Measurements from ENCODE around the gene SLC2A13.
"Not testable (repeated sequence)": the region's sequence is repeated elsewhere in the genome, so short reads cannot be mapped to it uniquely, and the experiment has no call there.

Gene SLC2A13

GRCh38 chr12:40104461-40105264, 1.2 kb downstream of the SLC2A13 start:
- DNase-seq, result no peak

GRCh38 chr12:40103043-40103442, 2.8 kb downstream of the SLC2A13 start:
- no peak for DNase-seq

DNA sequence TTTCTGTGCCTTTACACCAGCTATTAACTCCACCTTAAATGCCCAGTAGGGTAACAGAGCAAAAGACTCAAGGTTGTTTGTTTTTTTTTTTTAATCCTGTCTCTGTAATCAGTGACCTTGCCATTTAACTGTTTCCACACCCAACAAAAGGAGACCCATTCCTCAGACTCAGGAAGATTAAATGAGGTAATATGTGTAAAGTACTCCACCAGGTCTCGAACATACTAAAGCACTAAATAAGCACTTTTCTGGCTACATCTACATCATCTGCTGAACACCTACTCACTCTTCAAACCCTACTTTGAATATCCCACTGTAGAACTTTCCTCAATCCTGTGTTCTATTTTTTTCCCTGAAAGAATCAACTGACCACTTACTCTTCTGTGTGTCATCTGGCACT, 4.1 kb downstream of the SLC2A13 start:
- no peak for DNase-seq

DNA sequence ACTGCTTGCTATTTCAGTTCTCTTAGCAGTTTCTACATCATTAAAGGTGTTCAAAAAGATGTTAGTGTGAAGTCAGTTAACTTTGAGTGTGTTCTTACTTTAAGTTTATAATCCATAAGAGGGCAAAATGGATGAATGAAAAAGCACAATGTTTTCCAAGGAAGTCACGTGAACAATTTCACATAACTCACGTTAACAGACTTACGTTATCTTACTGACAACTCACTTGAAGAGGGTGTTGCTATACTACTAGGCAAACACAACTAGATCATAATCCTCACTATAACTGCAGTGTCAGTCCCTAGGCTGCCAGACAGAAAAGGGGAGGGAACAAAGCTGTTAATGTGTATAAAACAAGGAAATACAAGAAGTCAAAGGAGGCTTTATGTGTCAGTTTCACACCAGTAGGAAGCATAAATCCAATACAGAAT, 6.4 kb downstream of the SLC2A13 start:
- no peak for DNase-seq

- DNase-seq, result no peak
These were observed 7.3 kb downstream of the SLC2A13 start for GRCh38 chr12:40098406-40099145.

DNA sequence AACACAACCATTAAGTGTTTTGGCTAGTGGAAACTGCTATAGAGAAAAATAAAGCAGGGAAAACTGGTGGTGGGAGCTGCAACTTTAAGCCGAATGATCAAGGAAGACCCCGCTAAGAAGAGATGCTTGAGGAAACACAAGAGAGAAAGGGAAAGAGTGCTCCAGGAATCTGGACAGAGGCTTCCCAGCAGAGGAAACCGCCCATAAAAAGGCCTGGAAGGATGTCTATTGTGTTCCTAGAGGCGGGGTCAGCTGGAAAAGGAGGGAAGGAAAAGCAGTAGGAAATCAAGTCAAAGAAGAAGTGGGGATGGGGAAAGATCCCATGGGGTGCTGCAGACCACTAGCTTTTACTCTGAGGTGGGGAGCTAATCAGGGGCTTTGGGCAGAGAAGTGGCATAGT, 12.4 kb downstream of the SLC2A13 start:
- DNase-seq, result no peak

DNA sequence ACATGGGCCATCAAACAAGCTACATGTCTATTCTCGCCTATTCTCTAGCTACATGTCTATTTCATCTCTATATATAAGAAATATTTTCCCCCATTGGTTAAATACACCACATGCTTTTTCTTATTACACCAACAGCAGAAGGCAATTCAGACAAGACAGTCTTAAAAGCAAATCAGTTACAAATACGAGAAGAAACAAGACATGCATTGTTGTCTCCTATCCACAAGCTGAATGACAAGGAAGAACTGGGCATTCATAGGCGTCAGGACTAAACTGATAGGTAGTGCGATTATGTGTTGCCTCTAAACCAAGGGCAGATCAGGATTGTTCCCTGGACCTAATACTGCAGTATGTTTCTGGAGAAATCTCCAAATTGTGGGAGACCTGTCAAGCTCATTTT, 19.4 kb downstream of the SLC2A13 start:
- DNase-seq, result no peak

- no peak for DNase-seq
These were observed 27.6 kb downstream of the SLC2A13 start for GRCh38 chr12:40078266-40078665.

DNA sequence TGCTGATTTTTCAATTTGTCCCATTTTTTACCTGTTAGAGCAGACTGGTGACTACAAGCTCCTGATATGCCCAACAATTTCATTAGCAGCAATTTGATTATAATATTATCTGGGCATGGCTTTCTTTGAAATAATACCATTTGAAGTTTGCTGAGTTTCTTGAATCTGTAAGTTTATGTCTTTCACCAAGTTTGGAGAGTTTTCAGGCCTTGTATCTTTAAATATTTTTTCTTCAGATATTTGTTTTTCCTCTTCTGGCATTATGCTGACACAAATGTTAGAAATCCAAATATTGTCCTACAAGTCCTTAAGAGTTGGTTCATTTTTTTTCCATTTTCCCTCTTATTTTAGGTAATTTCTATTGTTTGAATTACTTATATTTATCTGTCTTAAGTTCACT, 30.4 kb downstream of the SLC2A13 start:
- DNase-seq, result no peak

DNA sequence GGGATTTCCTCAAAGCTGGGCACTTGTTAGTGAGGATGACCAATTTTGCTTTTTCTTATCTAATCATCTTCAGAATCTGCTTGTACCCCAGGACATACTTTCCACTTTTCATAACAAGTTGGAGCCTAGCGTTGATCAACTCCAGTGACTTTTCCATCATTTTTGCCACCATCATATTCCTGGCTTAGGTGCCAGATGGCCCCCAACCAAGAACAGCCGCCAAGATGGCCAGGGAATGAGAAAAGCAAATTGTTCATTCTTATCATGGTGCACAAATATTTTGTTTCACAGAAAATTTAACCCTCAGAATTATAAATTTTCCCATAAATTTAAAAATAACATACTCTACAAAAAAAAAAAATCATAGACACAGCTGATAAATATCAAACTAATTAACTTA, 37.5 kb downstream of the SLC2A13 start:
- peak in 1 of 2 experiments; percentile 33 for DNase-seq

- no peak for DNase-seq
These were observed 40.2 kb downstream of the SLC2A13 start for GRCh38 chr12:40065636-40066035.

- DNase-seq, result peak; percentile 81 to 85
These were observed 42.5 kb downstream of the SLC2A13 start for GRCh38 chr12:40063414-40063813.

GRCh38 chr12:40058721-40059190, 47.1 kb downstream of the SLC2A13 start:
- DNase-seq, result peak; percentile 38 to 69

DNA sequence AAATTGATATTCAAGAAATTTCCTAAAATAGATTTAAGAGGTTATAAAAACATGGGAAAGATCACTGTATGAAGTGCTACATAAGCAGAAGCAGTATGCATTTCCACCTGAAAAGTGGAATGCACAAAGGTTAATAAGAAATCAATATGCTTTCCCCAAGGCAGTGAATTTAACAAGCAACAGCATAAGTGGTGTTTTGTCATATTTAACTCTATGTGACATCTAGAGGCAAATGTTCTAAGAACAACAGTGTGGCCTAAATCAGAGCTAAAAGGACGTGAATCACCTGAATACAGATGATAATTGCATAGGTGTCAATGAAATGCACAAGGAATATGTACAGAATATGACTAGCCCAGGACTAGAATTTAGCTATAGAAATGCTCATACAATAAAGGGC, 49.5 kb downstream of the SLC2A13 start:
- no peak for DNase-seq

GRCh38 chr12:40055776-40056175, 50.1 kb downstream of the SLC2A13 start:
- DNase-seq, result no peak

DNA sequence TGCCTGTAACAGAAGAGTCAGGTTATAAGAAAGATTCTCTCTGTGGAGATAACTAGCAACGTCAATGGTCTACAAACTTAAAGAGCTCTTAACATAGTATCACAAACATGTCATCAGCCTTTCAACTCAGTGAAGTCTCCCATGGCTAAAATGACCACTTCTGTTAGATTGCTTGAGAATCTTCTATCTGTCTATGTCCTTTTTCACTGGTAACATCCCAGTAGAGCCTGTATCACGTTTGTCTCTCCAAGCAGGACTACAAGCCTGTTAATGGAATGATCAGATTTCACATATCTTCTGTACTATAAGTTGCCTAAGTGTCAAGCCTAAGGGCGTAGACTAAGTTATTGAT, 50.7 kb downstream of the SLC2A13 start:
- no peak for DNase-seq

DNA sequence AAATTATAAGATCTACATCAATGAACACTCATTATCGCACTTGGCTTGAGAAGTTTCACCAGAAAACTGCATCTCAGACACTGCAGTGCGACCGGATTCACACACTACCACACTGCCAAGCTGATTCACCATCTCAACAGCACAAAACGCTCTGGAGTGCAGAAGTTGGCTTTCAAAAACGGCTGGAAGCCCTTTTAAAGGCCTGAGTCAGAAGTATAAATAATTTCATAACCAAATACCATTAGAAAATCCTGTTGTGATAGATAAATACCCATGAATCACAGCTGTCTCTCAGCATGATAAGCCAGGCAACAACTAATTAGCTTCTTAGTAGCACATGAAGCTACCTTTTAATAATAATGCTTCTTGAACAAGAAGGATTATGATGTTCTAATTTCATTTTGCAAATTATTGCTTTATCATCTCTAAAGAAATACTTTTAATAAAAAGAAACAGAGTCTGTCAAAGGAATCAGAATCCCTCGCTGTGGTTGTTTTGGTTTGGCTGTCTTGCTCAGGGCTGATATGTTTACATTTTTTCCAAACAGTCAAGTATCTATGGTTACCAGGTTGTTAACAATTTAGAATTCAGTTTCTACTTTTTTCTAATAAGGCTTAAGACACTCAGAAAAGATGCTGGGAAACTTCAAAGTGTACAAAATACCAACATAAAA, 51.2 kb downstream of the SLC2A13 start:
- DNase-seq, result peak; percentile 35 to 76

- no peak for DNase-seq
These were observed 56.6 kb downstream of the SLC2A13 start for GRCh38 chr12:40049268-40049667.

- not testable (repeated sequence) for DNase-seq
These were observed 58.9 kb downstream of the SLC2A13 start for GRCh38 chr12:40047002-40047401.

DNA sequence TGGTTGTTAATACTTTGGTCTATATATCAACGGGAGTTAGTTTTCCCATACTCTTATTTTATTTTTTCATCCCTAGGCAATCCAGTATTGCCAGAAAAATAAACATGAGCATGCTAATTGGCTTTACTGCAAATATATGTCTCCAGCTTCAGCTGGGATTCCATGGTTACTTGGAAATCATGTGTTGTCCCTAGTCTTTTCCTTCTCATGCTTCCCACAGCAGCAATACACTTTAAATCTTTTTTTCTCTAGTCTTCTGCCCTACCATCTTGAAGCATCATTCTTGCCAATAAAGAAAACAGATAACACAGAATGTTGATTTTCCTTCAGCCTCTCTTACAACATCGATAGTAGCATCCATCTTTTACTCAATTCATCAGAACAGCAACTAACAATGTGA, 60.2 kb downstream of the SLC2A13 start:
- DNase-seq, result no peak

- no peak for DNase-seq
These were observed 61.5 kb downstream of the SLC2A13 start for GRCh38 chr12:40044396-40044795.

DNA sequence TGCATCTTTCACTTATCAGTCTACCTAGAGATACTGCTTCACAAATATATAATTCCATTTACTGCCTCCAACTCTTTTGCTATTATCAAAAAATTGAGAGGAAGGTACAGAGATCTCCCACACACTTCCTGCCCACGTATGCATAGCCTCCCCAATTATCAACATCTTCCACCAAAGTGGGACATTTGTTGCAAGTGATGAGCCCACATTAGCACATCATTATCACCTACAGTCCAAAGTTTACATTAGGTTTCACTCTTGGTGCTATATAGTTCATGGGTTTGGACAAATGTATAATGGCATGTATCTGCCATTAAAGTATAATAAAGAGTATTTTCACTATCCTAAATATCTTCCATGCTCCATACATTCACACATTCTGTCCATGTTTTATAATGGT, 66.3 kb downstream of the SLC2A13 start:
- DNase-seq, result no peak

GRCh38 chr12:40038619-40039018, 67.3 kb downstream of the SLC2A13 start:
- no peak for DNase-seq

DNA sequence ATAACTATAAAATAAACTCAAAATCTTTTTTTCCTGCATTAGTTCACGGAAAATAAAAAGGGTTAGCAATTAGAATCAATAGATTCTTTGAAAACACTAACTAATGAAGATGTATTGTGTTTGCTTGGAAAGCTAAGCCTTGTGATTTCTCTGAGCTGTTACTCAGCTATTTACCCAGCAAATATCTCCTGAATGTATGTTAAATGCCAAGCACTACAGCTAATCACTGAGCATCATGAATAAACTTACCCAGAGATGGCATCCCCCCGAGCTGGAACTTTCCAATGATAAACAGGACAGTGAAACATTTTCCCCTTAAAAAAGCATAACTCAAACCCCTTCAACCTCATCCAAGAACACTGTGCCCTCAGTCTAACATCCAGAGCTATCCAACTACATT, 71.2 kb downstream of the SLC2A13 start:
- no peak for DNase-seq

Measured in NCI-H446 (cell line).